ENCODE data around the gene DUSP9.
"Not testable (repeated sequence)": the region's sequence is repeated elsewhere in the genome, so short reads cannot be mapped to it uniquely, and the experiment has no call there.

DUSP9 gene

GRCh38 chrX:153694256-153694655 lies 47.3 kb downstream of the DUSP9 start:
- not testable (repeated sequence) for DNase-seq

- DNase-seq = no peak
Measured at GRCh38 chrX:153694687-153695270, 47.8 kb downstream of the DUSP9 start.

GRCh38 chrX:153696100-153696499 lies 49.1 kb downstream of the DUSP9 start:
- no peak for DNase-seq

- not testable (repeated sequence) for DNase-seq
Measured at GRCh38 chrX:153696538-153696937, 49.5 kb downstream of the DUSP9 start.

GRCh38 chrX:153696986-153697722 lies 50.2 kb downstream of the DUSP9 start:
- DNase-seq = not testable (repeated sequence)

- no peak for DNase-seq
Measured at GRCh38 chrX:153697924-153698865, 51.2 kb downstream of the DUSP9 start.

- not testable (repeated sequence) for DNase-seq
Measured at GRCh38 chrX:153699210-153699783, 52.3 kb downstream of the DUSP9 start.

- not testable (repeated sequence) for DNase-seq
Measured at GRCh38 chrX:153699784-153700371, 52.9 kb downstream of the DUSP9 start.

- DNase-seq = no peak
Measured at GRCh38 chrX:153700376-153700945, 53.5 kb downstream of the DUSP9 start.
